SU-DHL-6 (cell line): ENCODE data around the gene TSKS.
"Not testable (repeated sequence)": the region's sequence is repeated elsewhere in the genome, so short reads cannot be mapped to it uniquely, and the experiment has no call there.

Experiments
- H2AFZ ChIP-seq: fragments of 200-600 bp; sonication (generic); 2 replicates; pipeline ENCODE4 v1.6.1; 2014; ENCODE audit warnings: low read depth, mild to moderate bottlenecking, moderate library complexity, mixed read lengths, antibody characterized with exemption, low read length; ENCODE audit not compliant: severe bottlenecking
- H3F3A ChIP-seq: fragments of 200-600 bp; shearing (Covaris generic); 2 replicates; pipeline ENCODE4 v1.6.0; 2016; ENCODE audit warnings: antibody characterized with exemption, mild to moderate bottlenecking; ENCODE audit not compliant: insufficient read depth
- H3K27ac ChIP-seq: fragments of 200-600 bp; sonication (generic); 2 replicates; pipeline ENCODE4 v1.5.1; 2016; ENCODE audit warnings: low read depth, mild to moderate bottlenecking, low read length, moderate library complexity, mixed read lengths
- H3K27me3 ChIP-seq: fragments of 200-600 bp; sonication (generic), shearing (Covaris generic); 2 replicates; pipeline ENCODE4 v1.6.0; 2014; ENCODE audit warnings: mild to moderate bottlenecking, low read length
- H3K36me3 ChIP-seq: fragments of 200-600 bp; sonication (generic); 2 replicates; pipeline ENCODE4 v1.6.1; 2014; ENCODE audit warnings: mild to moderate bottlenecking, low read length, mixed read lengths
- H3K4me2 ChIP-seq: fragments of 300-600, 200-600 bp; shearing (Covaris generic), sonication (generic); 2 replicates; pipeline ENCODE4 v1.6.0; 2014; ENCODE audit warnings: low read length, low read depth, mild to moderate bottlenecking; ENCODE audit not compliant: poor library complexity, severe bottlenecking
- H3K4me3 ChIP-seq: fragments of 200-600 bp; sonication (generic); 2 replicates; pipeline ENCODE4 v1.5.1; 2014; ENCODE audit warnings: antibody characterized with exemption, low read length, mild to moderate bottlenecking, mixed read lengths; ENCODE audit not compliant: insufficient read depth, poor library complexity, severe bottlenecking
- H3K79me2 ChIP-seq: fragments of 200-600 bp; sonication (generic); 2 replicates; pipeline ENCODE4 v1.6.1; 2014; ENCODE audit warnings: mild to moderate bottlenecking, low read length, moderate library complexity; ENCODE audit not compliant: insufficient read depth
- H3K9ac ChIP-seq: fragments of 200-600 bp; sonication (generic); 2 replicates; pipeline ENCODE4 v1.7.0; 2014; ENCODE audit warnings: mild to moderate bottlenecking, low read length
- H3K9me2 ChIP-seq: fragments of 200-600 bp; sonication (generic); replicated peaks from 2 replicates; pipeline ENCODE4 v1.6.1; 2014; ENCODE audit warnings: low read length; ENCODE audit not compliant: insufficient read depth
- H3K9me3 ChIP-seq: fragments of 200-600 bp; sonication (generic); 2 replicates; pipeline ENCODE4 v1.6.1; 2014; ENCODE audit warnings: low read length, mixed read lengths; ENCODE audit not compliant: insufficient read depth
- H4K20me1 ChIP-seq: fragments of 200-600 bp; sonication (generic); 2 replicates; pipeline ENCODE4 v1.6.1; 2014; ENCODE audit warnings: low read depth, mild to moderate bottlenecking, antibody characterized with exemption, low read length, moderate library complexity, mixed read lengths
- CTCF ChIP-seq: fragments of 200-600 bp; sonication (generic); IDR thresholded peaks from one replicate; pipeline ENCODE4 v1.5.1; 2017; ENCODE audit warnings: antibody characterized with exemption, mild to moderate bottlenecking, low read length, moderate library complexity; ENCODE audit not compliant: insufficient read depth, poor library complexity, severe bottlenecking
- EZH2phosphoT487 ChIP-seq: fragments of 200-600 bp; sonication (generic), shearing (Covaris generic); conservative IDR thresholded peaks from 2 replicates; pipeline ENCODE4 v1.6.1; 2018; ENCODE audit warnings: mild to moderate bottlenecking, antibody characterized with exemption, low read length, moderate library complexity, mixed read lengths

Gene TSKS

GRCh38 chr19:49738268-49738667, 24.8 kb downstream of the TSKS start:
- Histone ChIP-seq H3K79me2 (no peaks in the 10 kb centered on the region), H3K36me3 (no peaks in the 10 kb centered on the region), H3K4me3 (no peak overlapping the region), H3K4me2 (no peak overlapping the region), H4K20me1 (no peaks in the 10 kb centered on the region), H3K27me3 (no peaks in the 10 kb centered on the region), H3K9ac (no peak overlapping the region), H2AFZ (no peak overlapping the region), H3K27ac (no peak overlapping the region), H3K9me2 (no peaks in the 10 kb centered on the region), H3K9me3 (no peaks in the 10 kb centered on the region), H3F3A (no peaks in the 10 kb centered on the region)
- TF ChIP-seq CTCF (no peak), EZH2phosphoT487 (no peak)

GRCh38 chr19:49730166-49730565, 32.9 kb downstream of the TSKS start:
- H3K27me3 ChIP-seq, result no peaks in the 10 kb centered on the region
- H3K79me2 ChIP-seq, result no peaks in the 10 kb centered on the region

GRCh38 chr19:49727217-49728030, 35.7 kb downstream of the TSKS start:
- Histone ChIP-seq H3K4me2 (no peak overlapping the region), H2AFZ (no peak overlapping the region)

More at GRCh38 chr19:49730166-49730565, 32.9 kb downstream of the TSKS start:
- Histone ChIP-seq H3K4me3 (no peak overlapping the region), H3K9ac (no peak overlapping the region), H4K20me1 (no peaks in the 10 kb centered on the region), H3K36me3 (no peaks in the 10 kb centered on the region), H3K27ac (no peak overlapping the region), H2AFZ (no peak overlapping the region), H3F3A (no peaks in the 10 kb centered on the region), H3K4me2 (no peak overlapping the region), H3K9me2 (no peaks in the 10 kb centered on the region), H3K9me3 (no peaks in the 10 kb centered on the region)
- no peak for TF ChIP-seq EZH2phosphoT487

GRCh38 chr19:49719420-49719819, 43.7 kb downstream of the TSKS start:
- not testable (repeated sequence) for H3K27me3 ChIP-seq, H3K4me3 ChIP-seq, H3K9me3 ChIP-seq, H2AFZ ChIP-seq, H4K20me1 ChIP-seq, H3K9ac ChIP-seq, H3K36me3 ChIP-seq, H3K79me2 ChIP-seq, H3K9me2 ChIP-seq, H3F3A ChIP-seq, H3K27ac ChIP-seq, H3K4me2 ChIP-seq

More at GRCh38 chr19:49727217-49728030, 35.7 kb downstream of the TSKS start:
- no peaks in the 10 kb centered on the region for H3K9me2 ChIP-seq
- no peak overlapping the region for H3K9ac ChIP-seq
- H3K27me3 ChIP-seq, result no peaks in the 10 kb centered on the region
- no peaks in the 10 kb centered on the region for H3F3A ChIP-seq
- H3K4me3 ChIP-seq, result no peak overlapping the region
- no peak for TF ChIP-seq EZH2phosphoT487
- no peak for TF ChIP-seq CTCF
- H3K9me3 ChIP-seq, result no peaks in the 10 kb centered on the region
- H3K27ac ChIP-seq, result no peak overlapping the region
- H4K20me1 ChIP-seq, result no peaks in the 10 kb centered on the region
- H3K79me2 ChIP-seq, result no peaks in the 10 kb centered on the region
- H3K36me3 ChIP-seq, result no peaks in the 10 kb centered on the region
